Testis (tissue), 2 donors: ENCODE measurements around the gene ANKHD1.

Source experiments
- POLR2A ChIP-seq: fragments of 450-650 bp; IDR thresholded peaks from one replicate; pipeline ENCODE4 v1.6.1; 2017; ENCODE audit warnings: antibody characterized with exemption, mild to moderate bottlenecking, moderate library complexity
- TF ChIP-seq, protein P1 (sequence below), 3 experiments: fragments of 450-650 bp in 2 of 3; fragments of 200-600 bp in 1 of 3; sonication (generic) in 1 of 3; IDR thresholded peaks; one replicate each; pipeline ENCODE4 v1.5.1; 2016 to 2019; ENCODE audit warnings: antibody characterized with exemption in 3 of 3, mild to moderate bottlenecking in 2 of 3, moderate library complexity in 1 of 3

DNA sequence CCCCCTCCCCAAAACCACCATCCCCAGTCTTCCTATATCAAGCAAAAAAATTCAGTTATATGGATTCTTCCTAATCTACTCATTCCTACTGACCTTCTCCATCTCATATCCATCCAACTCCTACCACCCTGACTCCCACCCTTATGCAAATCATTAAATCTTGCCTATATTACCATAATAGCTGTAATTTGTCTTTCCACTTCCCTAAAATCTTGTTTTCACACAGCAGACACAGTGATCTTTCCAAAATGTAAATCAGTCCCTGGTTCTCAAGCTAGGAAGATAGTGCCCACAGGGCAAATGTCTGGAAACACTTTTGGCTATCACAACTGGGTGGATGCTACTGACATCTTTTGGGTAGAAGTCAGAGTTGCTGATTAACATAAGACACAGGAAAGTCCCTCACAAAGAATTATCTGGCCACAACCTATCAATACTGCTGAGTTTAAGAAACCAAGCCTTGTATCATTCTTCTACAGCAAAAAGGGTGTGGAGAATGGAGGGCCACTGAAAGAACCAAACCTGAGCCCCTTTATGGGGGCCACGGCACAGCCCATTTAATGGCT is 154.2 kb downstream of the ANKHD1 start:
- TF ChIP-seq, protein P1, sequence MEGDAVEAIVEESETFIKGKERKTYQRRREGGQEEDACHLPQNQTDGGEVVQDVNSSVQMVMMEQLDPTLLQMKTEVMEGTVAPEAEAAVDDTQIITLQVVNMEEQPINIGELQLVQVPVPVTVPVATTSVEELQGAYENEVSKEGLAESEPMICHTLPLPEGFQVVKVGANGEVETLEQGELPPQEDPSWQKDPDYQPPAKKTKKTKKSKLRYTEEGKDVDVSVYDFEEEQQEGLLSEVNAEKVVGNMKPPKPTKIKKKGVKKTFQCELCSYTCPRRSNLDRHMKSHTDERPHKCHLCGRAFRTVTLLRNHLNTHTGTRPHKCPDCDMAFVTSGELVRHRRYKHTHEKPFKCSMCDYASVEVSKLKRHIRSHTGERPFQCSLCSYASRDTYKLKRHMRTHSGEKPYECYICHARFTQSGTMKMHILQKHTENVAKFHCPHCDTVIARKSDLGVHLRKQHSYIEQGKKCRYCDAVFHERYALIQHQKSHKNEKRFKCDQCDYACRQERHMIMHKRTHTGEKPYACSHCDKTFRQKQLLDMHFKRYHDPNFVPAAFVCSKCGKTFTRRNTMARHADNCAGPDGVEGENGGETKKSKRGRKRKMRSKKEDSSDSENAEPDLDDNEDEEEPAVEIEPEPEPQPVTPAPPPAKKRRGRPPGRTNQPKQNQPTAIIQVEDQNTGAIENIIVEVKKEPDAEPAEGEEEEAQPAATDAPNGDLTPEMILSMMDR (IDR thresholded peaks at IDR 0.05), result no peak
- no peak for TF ChIP-seq POLR2A
